NCI-H2227 (cell line): ENCODE measurements around the gene HMGB3.
A peak's percentile ranks its signal among the peaks of the same experiment; 100 is the strongest.
"Not testable (repeated sequence)": the region's sequence is repeated elsewhere in the genome, so short reads cannot be mapped to it uniquely, and the experiment has no call there.

Experiments used
- DNase-seq: peaks from one replicate; lab custom pipeline; 2025; ENCODE audit not compliant: unreplicated experiment; lab: John Stamatoyannopoulos, UW

HMGB3 gene

DNA sequence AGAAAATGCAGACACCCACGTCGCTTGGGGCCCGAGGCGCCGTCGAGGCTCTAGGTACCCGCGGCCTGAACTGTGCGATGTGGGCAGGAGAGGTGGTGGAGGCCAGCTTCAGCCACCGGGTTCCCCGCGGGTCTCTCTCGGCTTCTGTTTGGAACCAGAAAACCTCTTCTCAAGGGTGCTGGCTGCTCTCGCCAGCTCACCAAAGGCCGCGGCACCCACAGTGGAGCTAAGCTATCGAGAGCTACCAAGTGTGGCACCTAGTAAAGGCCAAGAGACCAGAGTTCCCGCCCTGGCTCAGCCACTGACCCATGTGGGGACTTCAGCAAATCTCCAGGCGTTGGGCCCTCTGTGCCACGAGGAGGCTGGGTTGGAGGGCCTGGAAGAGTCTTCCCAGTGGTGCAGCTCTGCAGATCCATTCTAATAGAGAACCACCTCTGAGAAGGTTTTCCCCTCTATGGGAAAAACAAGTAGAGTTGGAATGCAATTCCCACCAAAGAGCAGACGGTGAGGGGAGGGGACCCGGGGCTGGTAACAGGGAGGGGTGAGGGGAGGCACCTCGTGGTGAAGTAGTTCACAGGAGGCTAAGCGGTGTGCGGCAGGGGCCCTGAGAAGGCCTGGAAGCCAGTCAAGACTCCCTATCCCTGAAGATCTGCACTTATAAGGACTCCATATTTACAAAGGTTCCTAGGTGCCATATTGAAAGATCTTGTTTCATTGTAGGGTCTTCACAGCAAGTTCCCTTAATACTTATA is 5.5 kb upstream of the HMGB3 start:
- DNase-seq, result no peak

DNA sequence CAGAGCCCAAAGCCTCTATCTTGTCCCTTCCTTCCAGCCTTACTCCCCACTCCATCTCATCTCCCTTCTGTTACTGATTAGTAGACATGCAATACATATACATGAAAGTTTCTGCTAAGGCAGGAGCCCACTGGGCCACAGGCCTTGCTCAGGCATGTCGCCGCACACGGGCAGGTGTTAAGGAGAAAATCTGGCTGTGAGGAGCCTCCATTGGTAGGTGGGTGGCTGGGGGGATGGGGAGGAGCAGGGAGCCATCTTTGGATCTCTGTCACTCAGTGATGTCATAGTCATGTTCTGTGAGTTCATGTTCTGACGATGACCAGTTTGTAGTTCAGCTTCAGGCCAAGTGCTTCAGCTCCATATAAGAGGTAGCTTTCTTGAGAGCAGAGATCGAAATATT is 2.9 kb upstream of the HMGB3 start:
- DNase-seq, result no peak

DNA sequence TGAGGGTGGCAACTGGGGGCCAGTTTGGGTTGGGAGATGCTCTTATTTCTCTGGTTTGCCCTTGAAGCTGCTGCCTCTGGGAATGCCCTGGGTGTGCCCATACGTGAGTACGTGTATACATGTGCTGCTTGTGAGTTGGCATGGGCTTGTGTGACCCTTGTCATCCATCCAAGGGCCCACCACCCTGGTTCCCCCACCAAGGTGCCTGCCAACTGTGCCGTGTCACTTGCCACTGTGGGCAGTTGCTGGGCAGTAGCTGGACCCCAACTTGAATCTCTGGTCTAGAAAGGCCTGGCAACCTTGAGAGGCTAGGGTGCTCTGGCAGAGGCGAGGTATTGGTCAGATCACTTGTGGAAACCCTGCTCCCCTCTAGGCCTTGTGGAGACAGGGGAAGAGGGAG is 2.4 kb upstream of the HMGB3 start:
- DNase-seq, result no peak

DNA sequence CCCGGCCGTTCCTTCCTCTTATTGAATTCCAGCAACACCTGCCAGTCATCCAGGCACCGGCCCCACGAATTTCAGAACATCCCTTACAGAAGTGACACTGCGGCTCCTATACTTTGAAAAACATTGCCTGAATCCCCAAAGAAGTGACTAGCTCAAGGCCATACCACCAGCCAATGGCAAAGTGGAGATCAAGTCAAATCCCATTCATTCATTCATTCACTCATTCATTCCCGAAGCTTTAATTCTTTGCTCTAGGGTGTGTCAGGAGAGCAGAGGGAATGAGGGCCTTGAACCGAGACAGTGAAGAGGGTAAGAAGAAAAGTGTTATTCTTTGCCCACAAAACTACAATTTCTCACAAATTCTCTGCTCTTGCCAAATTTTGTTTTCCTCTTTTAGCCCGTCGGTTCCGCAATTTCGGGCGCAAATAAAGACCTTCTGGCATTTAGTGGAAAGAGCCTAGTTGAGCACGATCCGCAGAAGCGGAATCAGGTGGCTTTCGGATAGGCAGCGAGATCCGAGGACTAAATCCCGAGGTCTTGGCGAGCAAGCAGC is 824 bp upstream of the HMGB3 start:
- DNase-seq, result no peak

DNA sequence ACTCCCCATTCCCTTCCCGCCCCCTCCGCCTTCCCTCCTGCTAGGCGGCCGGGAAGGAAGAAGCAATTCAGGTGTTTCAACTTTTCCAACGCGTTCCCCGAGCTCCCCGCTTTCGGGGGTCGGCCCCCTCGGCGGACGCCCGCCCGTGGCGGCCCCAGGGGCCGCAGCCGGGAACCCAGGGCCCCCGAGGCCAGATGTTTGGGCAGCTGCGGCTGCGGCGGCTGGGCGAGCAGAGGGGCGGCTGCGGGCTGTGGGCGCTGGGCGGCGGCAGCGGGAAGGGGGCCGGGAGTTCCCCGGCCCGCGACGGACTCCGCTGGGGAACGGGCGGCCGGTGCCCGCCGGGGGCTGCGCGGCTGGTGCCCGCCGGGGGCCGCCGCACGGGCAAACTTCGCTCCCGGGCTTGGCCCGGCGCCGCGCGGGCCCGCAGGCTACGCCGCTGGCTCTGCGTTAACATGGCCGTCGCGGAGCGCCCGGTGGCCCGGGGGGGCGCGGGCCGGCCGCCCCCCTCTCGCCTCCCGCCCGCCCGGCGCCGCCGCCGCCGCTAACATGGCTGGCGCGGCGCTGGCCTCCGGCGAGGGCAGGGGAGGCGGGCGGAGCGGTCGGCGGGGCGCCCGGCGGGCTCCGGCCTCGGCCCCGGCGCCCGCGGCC is 510 bp downstream of the HMGB3 start:
- peak; percentile 22 for DNase-seq

DNA sequence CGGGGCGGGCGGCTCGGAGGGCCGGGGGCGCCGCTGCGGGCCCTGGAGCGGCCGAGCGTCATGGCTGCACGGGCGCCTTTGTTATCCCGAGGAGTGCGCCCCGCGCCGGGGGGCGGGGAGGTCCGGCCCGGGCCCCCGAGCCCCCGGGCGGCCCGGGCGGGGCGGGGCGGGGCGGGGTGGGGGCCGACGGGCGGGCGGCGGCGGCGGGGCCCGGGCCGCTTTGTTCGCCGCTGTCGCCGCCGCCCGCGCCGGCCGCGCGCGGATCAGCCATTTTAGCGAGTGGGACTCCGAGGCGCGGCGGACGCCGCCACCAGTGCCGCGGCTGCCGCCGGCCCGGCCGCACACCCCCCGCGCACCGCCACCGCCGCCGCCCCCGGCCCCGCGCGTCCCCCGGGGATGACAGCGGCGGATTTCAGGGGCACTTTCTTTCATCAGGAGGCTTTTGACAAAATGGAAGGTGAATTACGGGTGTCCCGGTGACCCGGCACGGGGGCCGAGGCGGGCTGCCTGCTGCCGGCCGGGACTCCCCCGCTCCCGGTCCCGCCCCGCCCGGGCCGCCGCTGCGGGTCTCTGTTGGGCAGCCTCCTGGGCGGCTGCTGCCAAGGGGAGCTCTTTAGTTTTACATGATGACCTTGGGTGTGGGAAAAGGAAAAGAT is 1.2 kb downstream of the HMGB3 start:
- peak; percentile 26 for DNase-seq

DNA sequence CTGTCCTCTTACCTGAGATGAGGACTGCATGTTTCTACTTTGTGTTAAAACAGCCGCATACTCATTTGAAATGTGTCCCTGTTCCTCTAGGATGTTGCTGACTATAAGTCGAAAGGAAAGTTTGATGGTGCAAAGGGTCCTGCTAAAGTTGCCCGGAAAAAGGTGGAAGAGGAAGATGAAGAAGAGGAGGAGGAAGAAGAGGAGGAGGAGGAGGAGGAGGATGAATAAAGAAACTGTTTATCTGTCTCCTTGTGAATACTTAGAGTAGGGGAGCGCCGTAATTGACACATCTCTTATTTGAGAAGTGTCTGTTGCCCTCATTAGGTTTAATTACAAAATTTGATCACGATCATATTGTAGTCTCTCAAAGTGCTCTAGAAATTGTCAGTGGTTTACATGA is 4.6 kb downstream of the HMGB3 start:
- not testable (repeated sequence) for DNase-seq

DNA sequence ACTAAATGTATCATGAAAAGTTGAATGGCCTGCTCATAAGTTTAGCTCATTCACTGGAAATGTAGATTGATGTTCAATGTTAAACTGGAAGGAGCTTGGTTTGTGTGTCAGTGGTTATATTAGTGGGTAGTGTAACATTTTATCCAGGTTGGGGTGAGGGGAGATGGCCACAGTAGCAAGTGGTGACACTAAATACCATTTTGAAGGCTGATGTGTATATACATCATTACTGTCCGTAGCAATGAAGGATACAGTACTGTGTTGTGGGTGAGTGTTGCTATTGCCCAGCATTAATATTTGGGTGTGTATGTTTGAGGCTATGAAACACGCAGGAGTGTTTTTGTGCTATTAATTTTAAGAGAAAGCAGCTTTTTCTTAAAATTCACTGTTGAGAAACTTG is 6.3 kb downstream of the HMGB3 start:
- DNase-seq, result no peak

DNA sequence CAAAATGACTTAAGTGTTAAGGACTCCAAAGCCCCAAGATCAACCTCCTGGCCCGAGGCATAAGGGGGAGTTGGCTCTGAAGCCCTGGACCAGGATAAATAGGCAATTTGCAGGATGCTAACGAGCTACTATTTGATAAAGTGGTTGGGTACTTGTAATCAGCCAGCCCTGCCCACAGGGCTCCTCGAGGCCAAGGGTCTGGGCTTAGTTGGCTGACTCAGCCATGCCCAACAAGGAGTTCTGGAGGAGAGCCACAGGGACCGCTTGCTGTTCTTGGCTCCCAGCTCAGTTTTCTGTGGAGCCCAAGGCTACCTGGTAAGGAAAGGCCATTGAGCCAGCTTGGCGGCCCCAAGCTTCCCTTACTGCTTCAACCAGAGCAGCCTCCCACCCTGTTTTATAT is 7.8 kb downstream of the HMGB3 start:
- DNase-seq, result no peak

DNA sequence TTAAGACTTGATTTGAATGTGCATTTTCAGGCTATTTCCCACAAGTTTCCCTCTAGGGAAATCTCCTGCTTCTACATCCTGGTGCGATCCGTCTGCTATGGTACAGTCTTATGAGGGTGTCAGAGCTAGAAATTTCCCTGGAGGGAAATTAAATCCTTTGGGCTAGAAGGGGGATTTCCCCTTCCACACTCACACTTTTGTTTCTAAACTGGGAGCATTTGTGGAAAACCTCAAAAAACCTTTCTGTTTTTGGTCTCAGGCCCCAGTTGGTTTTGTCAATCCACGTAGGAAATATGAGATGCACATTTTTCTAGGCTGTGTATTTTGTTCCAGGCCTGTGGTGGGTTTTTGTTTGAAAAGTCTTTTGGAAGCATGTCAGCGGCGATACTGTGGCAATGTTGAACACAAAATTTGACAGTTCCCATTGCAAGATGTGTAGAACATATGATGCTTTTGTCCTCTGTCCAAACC is 17.8 kb downstream of the HMGB3 start:
- no peak for DNase-seq

DNA sequence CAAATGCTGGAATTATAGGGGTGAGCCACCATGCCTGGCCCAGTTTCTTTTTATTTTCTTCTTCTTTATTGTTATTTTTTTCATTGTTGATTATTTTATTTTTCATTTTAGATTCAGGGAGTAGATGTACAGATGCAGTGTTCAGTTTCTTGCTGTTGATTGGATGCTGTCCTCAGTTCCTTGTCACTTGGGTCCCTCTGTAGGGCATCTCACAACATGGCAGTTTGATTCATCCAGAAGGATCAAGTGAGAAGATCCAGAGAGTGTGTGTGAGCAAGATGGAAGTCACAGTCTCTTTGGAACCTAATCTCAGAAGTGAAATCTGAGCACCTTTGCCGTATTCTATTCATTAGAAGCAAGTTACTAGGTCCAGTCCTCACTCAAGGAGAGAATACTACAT is 20.9 kb downstream of the HMGB3 start:
- DNase-seq, result no peak

DNA sequence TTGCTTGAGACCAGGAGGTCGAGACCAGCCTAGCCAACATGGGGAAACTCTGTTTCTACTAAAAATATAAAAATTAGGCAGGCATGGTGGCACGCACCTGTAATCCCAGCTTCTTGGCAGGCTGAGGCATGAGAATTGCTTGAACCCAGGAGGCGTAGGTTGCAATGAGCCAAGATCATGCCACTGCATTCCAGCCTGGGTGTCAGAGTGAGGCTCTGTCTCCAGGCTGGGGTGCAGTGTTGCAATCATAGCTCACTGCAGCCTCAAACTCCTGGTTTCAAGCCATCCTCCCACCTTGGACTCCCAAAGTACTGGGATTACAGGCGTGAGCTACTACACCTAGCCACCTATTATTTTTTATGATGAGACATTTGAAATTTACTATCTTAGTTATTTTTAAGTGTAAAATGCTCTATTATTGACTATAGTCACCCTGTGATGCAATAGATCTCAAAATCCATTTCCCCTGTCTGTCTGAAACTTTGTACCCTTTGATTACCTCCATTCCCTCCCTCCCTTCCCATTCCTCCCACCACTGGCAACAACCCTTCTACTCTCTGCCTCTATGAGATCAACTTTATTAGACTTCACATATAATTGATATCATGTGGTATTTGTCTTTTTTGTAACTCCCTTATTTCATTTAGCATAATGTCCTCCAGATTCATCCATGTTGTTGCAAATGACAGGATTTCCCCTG is 23.4 kb downstream of the HMGB3 start:
- DNase-seq, result no peak

DNA sequence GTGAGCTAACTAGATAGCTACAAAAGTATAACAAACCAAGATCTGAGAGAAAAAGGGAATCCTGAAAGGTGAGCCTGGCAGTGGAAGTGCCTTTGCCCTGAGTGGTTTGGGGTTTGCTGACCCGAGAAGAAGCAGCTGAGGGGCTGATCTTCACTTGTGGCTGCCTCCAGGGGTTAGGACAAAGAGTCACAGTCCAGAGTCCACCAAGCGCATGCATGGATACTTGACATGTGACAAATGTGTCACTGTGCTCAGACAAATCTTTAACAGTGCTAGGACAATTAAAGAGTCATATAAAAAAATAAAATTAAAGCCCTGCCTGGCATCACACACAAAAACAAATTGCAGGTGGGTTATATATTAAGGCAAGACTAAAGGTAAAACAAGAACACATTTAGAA is 26.4 kb downstream of the HMGB3 start:
- DNase-seq, result no peak

DNA sequence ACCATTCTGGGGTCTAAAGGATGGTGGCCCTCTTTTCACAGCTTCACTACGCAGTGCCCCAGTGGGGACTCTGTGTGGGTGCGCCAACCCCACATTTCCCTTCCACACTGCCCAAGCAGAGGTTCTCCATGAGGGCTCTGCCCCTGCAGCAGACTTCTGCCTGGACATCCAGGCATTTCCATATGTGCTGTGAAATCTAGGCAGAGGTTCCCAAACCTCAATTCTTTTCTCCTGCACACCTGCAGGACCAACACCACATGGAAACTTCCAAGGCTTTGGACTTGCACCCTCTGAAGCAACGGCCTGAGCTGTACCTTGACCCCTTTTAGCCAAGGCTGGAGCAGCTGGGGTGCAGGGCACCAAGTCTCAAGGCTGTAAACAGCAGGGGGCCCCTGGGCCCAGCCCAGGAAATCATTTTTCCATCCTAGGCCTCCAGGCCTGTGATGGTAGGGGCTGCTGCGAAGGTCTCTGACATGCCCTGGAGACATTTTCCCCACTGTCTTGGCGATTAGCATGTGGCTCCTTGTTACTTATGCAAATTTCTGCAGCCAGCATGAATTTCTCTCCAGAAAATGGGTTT is 30.1 kb downstream of the HMGB3 start:
- no peak for DNase-seq

DNA sequence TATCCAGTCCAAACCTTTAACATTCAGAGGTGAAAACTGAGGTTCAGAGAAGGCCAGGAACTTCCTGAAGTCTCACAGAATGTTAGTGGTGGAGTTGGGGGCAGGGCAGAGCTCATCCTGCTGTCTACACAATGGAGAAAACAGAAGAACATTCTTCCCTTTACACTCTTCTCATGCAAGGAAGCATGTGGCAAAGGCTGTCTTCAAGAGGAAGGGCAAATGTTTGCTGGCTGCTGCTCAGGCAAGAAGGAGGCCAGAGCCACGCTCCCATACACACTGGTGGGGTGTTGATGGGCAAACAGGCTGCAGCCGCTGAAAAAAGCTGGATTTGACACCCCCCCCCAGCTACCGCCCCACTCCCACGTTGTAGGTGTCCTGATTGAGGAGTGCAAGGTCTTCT is 32.5 kb downstream of the HMGB3 start:
- no peak for DNase-seq

DNA sequence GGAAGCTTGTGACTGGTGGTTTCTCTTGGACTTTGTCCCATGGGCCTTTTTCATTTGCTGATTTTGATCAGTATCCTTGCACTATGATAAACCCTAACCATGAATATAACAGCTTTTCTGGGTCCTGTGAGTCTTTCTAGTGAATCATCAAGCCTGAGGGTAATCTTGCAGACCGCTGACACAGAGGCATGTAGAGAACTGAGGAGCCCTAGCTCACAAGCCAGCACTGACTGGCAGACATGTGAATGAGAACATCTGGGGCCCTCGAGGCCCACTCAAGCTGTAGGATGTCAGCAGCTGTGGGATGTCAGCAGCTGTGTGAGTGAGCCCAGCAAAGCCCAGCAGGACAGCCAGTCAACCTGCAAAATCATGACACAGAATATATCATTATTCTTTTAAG is 36.7 kb downstream of the HMGB3 start:
- no peak for DNase-seq

DNA sequence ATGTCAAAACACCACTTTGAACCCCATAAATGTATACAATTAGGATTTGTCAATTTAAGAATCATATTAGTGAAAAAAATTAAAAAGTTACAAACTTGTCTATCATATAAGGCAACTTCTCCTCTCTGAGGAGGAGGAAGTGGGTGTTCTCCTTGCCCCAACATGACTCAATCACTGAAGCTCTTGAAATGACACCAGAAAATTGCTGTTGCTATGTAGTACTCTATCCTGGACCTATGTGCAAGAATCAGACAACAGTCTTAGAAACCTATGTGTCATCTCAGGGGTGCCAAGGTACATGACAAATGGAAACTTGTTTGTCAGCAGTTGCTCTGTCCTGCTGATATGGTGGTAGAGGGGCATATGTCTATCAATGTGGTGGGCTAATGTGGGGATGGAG is 47.7 kb downstream of the HMGB3 start:
- DNase-seq, result no peak

DNA sequence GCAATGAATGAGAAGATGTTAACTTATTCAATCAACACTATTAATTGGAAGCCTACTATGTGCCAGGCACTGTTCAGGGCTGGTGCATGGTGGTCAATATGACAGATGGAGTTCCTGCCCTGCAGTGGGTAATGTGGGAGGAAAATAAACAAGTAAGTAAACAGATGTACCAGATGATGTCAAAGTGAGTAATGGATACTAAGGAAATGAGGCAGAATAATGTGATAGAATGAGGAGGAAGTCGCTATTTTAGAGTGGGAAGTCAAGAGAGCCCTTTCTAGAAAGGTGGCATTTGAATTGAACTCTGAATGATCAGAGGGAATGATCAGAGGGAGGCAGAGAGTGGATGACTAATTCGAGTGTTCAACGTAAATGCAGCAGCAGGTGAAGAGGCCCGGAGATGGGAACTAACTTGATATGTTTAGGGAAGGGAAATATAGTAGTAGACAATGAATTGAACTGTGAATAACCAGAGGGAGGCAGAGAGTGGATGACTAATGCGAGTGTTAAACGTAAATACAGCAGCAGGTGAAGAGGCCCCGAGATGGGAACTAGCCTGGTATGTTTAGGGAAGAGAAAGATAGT is 48.3 kb downstream of the HMGB3 start:
- DNase-seq, result no peak

DNA sequence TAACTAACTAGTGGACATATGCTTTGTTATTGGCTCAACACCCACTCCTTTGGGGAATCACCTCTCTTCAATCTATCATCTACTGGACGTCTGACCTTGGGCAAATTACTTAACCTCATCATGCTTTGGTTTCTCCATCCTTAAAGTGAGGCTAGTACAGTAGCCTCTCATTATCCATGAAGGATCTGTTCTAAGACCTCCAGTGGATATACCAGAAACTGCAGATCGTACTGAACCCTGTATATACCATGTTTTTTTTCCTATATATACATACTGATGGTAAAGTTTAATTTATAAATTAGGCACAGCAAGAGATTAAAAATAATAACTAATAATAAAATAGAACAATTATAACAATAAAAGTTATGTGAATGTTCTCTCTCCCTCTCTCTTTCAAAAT is 56.2 kb downstream of the HMGB3 start:
- DNase-seq, result no peak
